Parathyroid adenoma (tissue), 2 donors: ENCODE data around the gene FRMD4A.

Experiments used
- H2AFZ ChIP-seq: fragments of 300-600 bp; sonication (generic); one replicate; pipeline ENCODE4 v1.7.0; 2017; ENCODE audit warnings: antibody characterized with exemption, mild to moderate bottlenecking
- H3K27ac ChIP-seq: fragments of 300-600 bp; sonication (generic); one replicate; pipeline ENCODE4 v1.7.0; 2017
- H3K27me3 ChIP-seq: fragments of 300-600 bp; sonication (generic); one replicate; pipeline ENCODE4 v1.7.0; 2017; ENCODE audit warnings: low read length; ENCODE audit not compliant: control insufficient read depth, insufficient read depth
- H3K36me3 ChIP-seq: fragments of 300-600 bp; sonication (generic); one replicate; pipeline ENCODE4 v1.7.0; 2017; ENCODE audit warnings: low read length; ENCODE audit not compliant: control insufficient read depth, insufficient read depth
- H3K4me1 ChIP-seq: fragments of 300-600 bp; sonication (generic); one replicate; pipeline ENCODE4 v1.7.0; 2017; ENCODE audit warnings: control low read depth
- H3K4me2 ChIP-seq: fragments of 300-600 bp; sonication (generic); one replicate; pipeline ENCODE4 v1.7.0; 2017; ENCODE audit warnings: low read length
- H3K4me3 ChIP-seq: fragments of 300-600 bp; sonication (generic); one replicate; pipeline ENCODE4 v1.7.0; 2017; ENCODE audit warnings: low read depth, low read length
- H3K79me2 ChIP-seq: fragments of 300-600 bp; sonication (generic); one replicate; pipeline ENCODE4 v1.7.0; 2017; ENCODE audit warnings: control low read depth
- H3K9ac ChIP-seq: fragments of 300-600 bp; sonication (generic); one replicate; pipeline ENCODE4 v1.7.0; 2017; ENCODE audit warnings: mild to moderate bottlenecking
- H3K9me3 ChIP-seq: fragments of 300-600 bp; sonication (generic); one replicate; pipeline ENCODE4 v1.7.0; 2017; ENCODE audit warnings: low read length; ENCODE audit not compliant: control insufficient read depth
- TF ChIP-seq, protein P1 (sequence below): fragments of 300-600 bp; sonication (generic); IDR thresholded peaks from one replicate; pipeline ENCODE4 v1.7.0; 2017; ENCODE audit warnings: antibody characterized with exemption, mild to moderate bottlenecking
- donor health status: primary hyperparathyroidism.

Gene FRMD4A

GRCh38 chr10:14060320-14061070, 270.2 kb downstream of the FRMD4A start:
- no peak overlapping the region for H3K4me3 ChIP-seq
- no peak overlapping the region for H2AFZ ChIP-seq
- no peak overlapping the region for H3K9ac ChIP-seq
- H3K4me1 ChIP-seq, result no peaks in the 10 kb centered on the region
- H3K27ac ChIP-seq, result no peak overlapping the region
- no peaks in the 10 kb centered on the region for H3K36me3 ChIP-seq
- no peaks in the 10 kb centered on the region for H3K9me3 ChIP-seq
- H3K79me2 ChIP-seq, result no peaks in the 10 kb centered on the region
- H3K27me3 ChIP-seq, result no peaks in the 10 kb centered on the region
- no peak overlapping the region for H3K4me2 ChIP-seq
- TF ChIP-seq, protein P1, sequence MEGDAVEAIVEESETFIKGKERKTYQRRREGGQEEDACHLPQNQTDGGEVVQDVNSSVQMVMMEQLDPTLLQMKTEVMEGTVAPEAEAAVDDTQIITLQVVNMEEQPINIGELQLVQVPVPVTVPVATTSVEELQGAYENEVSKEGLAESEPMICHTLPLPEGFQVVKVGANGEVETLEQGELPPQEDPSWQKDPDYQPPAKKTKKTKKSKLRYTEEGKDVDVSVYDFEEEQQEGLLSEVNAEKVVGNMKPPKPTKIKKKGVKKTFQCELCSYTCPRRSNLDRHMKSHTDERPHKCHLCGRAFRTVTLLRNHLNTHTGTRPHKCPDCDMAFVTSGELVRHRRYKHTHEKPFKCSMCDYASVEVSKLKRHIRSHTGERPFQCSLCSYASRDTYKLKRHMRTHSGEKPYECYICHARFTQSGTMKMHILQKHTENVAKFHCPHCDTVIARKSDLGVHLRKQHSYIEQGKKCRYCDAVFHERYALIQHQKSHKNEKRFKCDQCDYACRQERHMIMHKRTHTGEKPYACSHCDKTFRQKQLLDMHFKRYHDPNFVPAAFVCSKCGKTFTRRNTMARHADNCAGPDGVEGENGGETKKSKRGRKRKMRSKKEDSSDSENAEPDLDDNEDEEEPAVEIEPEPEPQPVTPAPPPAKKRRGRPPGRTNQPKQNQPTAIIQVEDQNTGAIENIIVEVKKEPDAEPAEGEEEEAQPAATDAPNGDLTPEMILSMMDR, result no peak

- no peaks in the 10 kb centered on the region for H3K9me3 ChIP-seq
- H3K4me2 ChIP-seq, result no peak overlapping the region
- H3K79me2 ChIP-seq, result no peaks in the 10 kb centered on the region
- H3K36me3 ChIP-seq, result no peaks in the 10 kb centered on the region
- no peak overlapping the region for H2AFZ ChIP-seq
- H3K27me3 ChIP-seq, result no peaks in the 10 kb centered on the region
- TF ChIP-seq, protein P1, result no peak
- H3K4me1 ChIP-seq, result no peaks in the 10 kb centered on the region
- H3K9ac ChIP-seq, result no peak overlapping the region
- H3K27ac ChIP-seq, result no peak overlapping the region
- no peak overlapping the region for H3K4me3 ChIP-seq
These were observed 274.0 kb downstream of the FRMD4A start for GRCh38 chr10:14056610-14057332.

DNA sequence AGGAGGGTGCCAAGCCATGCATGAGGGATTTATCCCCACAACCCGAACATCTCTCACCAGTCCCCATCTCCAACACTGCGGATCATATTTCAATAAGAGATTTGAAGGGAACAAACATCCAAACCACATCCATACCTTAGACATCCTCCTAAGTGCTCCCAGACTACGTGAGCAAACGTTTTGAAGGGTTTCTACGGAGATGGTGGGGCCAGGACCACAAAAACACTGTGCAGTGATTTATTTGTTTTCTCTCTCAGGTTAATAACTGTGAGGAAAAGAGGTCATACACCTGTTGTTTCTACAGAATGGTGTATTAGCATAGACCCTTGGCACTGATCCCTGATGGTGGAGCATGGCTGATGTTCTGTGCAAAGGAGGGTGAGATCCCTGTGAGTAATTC, 277.8 kb downstream of the FRMD4A start:
- Histone ChIP-seq H3K79me2 (no peaks in the 10 kb centered on the region), H2AFZ (no peak overlapping the region), H3K4me1 (no peaks in the 10 kb centered on the region), H3K27ac (no peak overlapping the region), H3K9me3 (no peaks in the 10 kb centered on the region), H3K9ac (no peak overlapping the region), H3K27me3 (no peaks in the 10 kb centered on the region), H3K36me3 (no peaks in the 10 kb centered on the region), H3K4me2 (no peak overlapping the region), H3K4me3 (no peak overlapping the region)
- TF ChIP-seq, protein P1, result no peak

DNA sequence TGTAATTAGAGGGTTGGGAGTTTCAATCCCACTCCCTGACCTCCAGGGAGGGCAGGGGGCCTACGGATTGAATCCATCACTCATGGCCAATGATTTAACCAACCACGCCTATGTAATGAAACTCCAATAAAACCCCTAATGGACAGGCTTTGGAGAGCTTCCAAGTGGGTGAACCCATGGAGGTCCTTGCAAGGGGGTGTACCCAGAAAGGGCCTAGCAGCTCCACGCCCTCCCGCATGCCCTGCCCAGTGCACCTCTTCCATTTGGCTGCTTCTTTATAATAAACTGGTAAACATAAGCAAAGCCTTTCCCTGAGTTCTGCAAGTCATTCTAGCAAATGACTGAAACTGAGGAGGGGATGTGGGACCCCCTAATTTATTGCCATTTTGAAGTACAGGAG, 280.1 kb downstream of the FRMD4A start:
- TF ChIP-seq, protein P1, result no peak
- Histone ChIP-seq H3K79me2 (no peaks in the 10 kb centered on the region), H2AFZ (no peak overlapping the region), H3K27me3 (no peaks in the 10 kb centered on the region), H3K36me3 (no peaks in the 10 kb centered on the region), H3K27ac (no peak overlapping the region), H3K9ac (no peak overlapping the region), H3K4me2 (no peak overlapping the region), H3K9me3 (no peaks in the 10 kb centered on the region), H3K4me1 (no peaks in the 10 kb centered on the region), H3K4me3 (no peak overlapping the region)
